SU-DHL-6 (cell line): Measurements from ENCODE around the gene MYO1H.
A peak's percentile ranks its signal among the peaks of the same experiment; 100 is the strongest.

Experiments
- H2AFZ ChIP-seq: fragments of 200-600 bp; sonication (generic); 2 replicates; pipeline ENCODE4 v1.6.1; 2014; ENCODE audit warnings: low read depth, mild to moderate bottlenecking, moderate library complexity, mixed read lengths, antibody characterized with exemption, low read length; ENCODE audit not compliant: severe bottlenecking
- H3F3A ChIP-seq: fragments of 200-600 bp; shearing (Covaris generic); 2 replicates; pipeline ENCODE4 v1.6.0; 2016; ENCODE audit warnings: antibody characterized with exemption, mild to moderate bottlenecking; ENCODE audit not compliant: insufficient read depth
- H3K27ac ChIP-seq: fragments of 200-600 bp; sonication (generic); 2 replicates; pipeline ENCODE4 v1.5.1; 2016; ENCODE audit warnings: low read depth, mild to moderate bottlenecking, low read length, moderate library complexity, mixed read lengths
- H3K27me3 ChIP-seq: fragments of 200-600 bp; sonication (generic), shearing (Covaris generic); 2 replicates; pipeline ENCODE4 v1.6.0; 2014; ENCODE audit warnings: mild to moderate bottlenecking, low read length
- H3K36me3 ChIP-seq: fragments of 200-600 bp; sonication (generic); 2 replicates; pipeline ENCODE4 v1.6.1; 2014; ENCODE audit warnings: mild to moderate bottlenecking, low read length, mixed read lengths
- H3K4me2 ChIP-seq: fragments of 300-600, 200-600 bp; shearing (Covaris generic), sonication (generic); 2 replicates; pipeline ENCODE4 v1.6.0; 2014; ENCODE audit warnings: low read length, low read depth, mild to moderate bottlenecking; ENCODE audit not compliant: poor library complexity, severe bottlenecking
- H3K4me3 ChIP-seq: fragments of 200-600 bp; sonication (generic); 2 replicates; pipeline ENCODE4 v1.5.1; 2014; ENCODE audit warnings: antibody characterized with exemption, low read length, mild to moderate bottlenecking, mixed read lengths; ENCODE audit not compliant: insufficient read depth, poor library complexity, severe bottlenecking
- H3K79me2 ChIP-seq: fragments of 200-600 bp; sonication (generic); 2 replicates; pipeline ENCODE4 v1.6.1; 2014; ENCODE audit warnings: mild to moderate bottlenecking, low read length, moderate library complexity; ENCODE audit not compliant: insufficient read depth
- H3K9ac ChIP-seq: fragments of 200-600 bp; sonication (generic); 2 replicates; pipeline ENCODE4 v1.7.0; 2014; ENCODE audit warnings: mild to moderate bottlenecking, low read length
- H3K9me2 ChIP-seq: fragments of 200-600 bp; sonication (generic); replicated peaks from 2 replicates; pipeline ENCODE4 v1.6.1; 2014; ENCODE audit warnings: low read length; ENCODE audit not compliant: insufficient read depth
- H3K9me3 ChIP-seq: fragments of 200-600 bp; sonication (generic); 2 replicates; pipeline ENCODE4 v1.6.1; 2014; ENCODE audit warnings: low read length, mixed read lengths; ENCODE audit not compliant: insufficient read depth
- H4K20me1 ChIP-seq: fragments of 200-600 bp; sonication (generic); 2 replicates; pipeline ENCODE4 v1.6.1; 2014; ENCODE audit warnings: low read depth, mild to moderate bottlenecking, antibody characterized with exemption, low read length, moderate library complexity, mixed read lengths
- CTCF ChIP-seq: fragments of 200-600 bp; sonication (generic); IDR thresholded peaks from one replicate; pipeline ENCODE4 v1.5.1; 2017; ENCODE audit warnings: antibody characterized with exemption, mild to moderate bottlenecking, low read length, moderate library complexity; ENCODE audit not compliant: insufficient read depth, poor library complexity, severe bottlenecking
- EZH2phosphoT487 ChIP-seq: fragments of 200-600 bp; sonication (generic), shearing (Covaris generic); conservative IDR thresholded peaks from 2 replicates; pipeline ENCODE4 v1.6.1; 2018; ENCODE audit warnings: mild to moderate bottlenecking, antibody characterized with exemption, low read length, moderate library complexity, mixed read lengths

Gene MYO1H

GRCh38 chr12:109388167-109388563, 40.5 kb downstream of the MYO1H start:
- no peak for TF ChIP-seq CTCF
- no peak for TF ChIP-seq EZH2phosphoT487
- H3K27ac ChIP-seq, result no peak overlapping the region

GRCh38 chr12:109389146-109389545, 41.4 kb downstream of the MYO1H start:
- Histone ChIP-seq H3K9me2 (no peaks in the 10 kb centered on the region), H3K79me2 (no peaks in the 10 kb centered on the region), H3K4me3 (no peak overlapping the region), H4K20me1 (no peaks in the 10 kb centered on the region), H3K27ac (no peak overlapping the region), H3K9me3 (no peaks in the 10 kb centered on the region), H3K4me2 (no peak overlapping the region), H3K36me3 (no peaks in the 10 kb centered on the region), H3K9ac (no peak overlapping the region), H3K27me3 (no peaks in the 10 kb centered on the region), H2AFZ (peak overlapping the region; percentile 31), H3F3A (no peaks in the 10 kb centered on the region)
- no peak for TF ChIP-seq CTCF
- no peak for TF ChIP-seq EZH2phosphoT487

More at GRCh38 chr12:109388167-109388563, 40.5 kb downstream of the MYO1H start:
- no peaks in the 10 kb centered on the region for H3K36me3 ChIP-seq
- no peaks in the 10 kb centered on the region for H3K9me2 ChIP-seq
- H3K79me2 ChIP-seq, result no peaks in the 10 kb centered on the region
- no peak overlapping the region for H2AFZ ChIP-seq
- H4K20me1 ChIP-seq, result no peaks in the 10 kb centered on the region
- no peak overlapping the region for H3K4me2 ChIP-seq
- no peak overlapping the region for H3K4me3 ChIP-seq
- no peak overlapping the region for H3K9ac ChIP-seq
- no peaks in the 10 kb centered on the region for H3F3A ChIP-seq
- H3K9me3 ChIP-seq, result no peaks in the 10 kb centered on the region
- H3K27me3 ChIP-seq, result 0 out of 2 replicates have a peak, but pooled peaks cover 3% of the 10 kb centered on the region

- Histone ChIP-seq H3K36me3 (no peaks in the 10 kb centered on the region), H3K9me2 (no peaks in the 10 kb centered on the region), H3K27ac (no peak overlapping the region), H3K79me2 (no peaks in the 10 kb centered on the region), H3K9ac (no peak overlapping the region), H3K27me3 (no peaks in the 10 kb centered on the region), H3K9me3 (no peaks in the 10 kb centered on the region), H4K20me1 (no peaks in the 10 kb centered on the region), H3K4me3 (no peak overlapping the region), H3F3A (no peaks in the 10 kb centered on the region), H3K4me2 (no peak overlapping the region), H2AFZ (no peak overlapping the region)
- TF ChIP-seq EZH2phosphoT487 (no peak), CTCF (peak; percentile 80)
Measured at GRCh38 chr12:109393437-109394345, 46.0 kb downstream of the MYO1H start.
